Keratinocyte (primary cell): ENCODE data around the gene TXNDC2. TPM values are rescaled to one million over a fixed set of nuclear protein-coding genes. Genes with fewer than 3 reads are reported as not detected.

Experiments
- DNase-seq: peaks from one replicate; pipeline ENCODE4 v3.0.0-alpha.2; 2011; ENCODE audit warnings: low read depth, missing footprints, low spot score
- FAIRE-seq: peaks from 2 replicates; lab custom pipeline; 2011; peaks lifted over from hg19 to GRCh38; lab: Jason Lieb, UNC
- H2AFZ ChIP-seq: 2 replicates; pipeline ENCODE4 v1.6.0; 2012; ENCODE audit warnings: low read length, control low read depth, inconsistent platforms; ENCODE audit not compliant: control insufficient read depth
- H3K27ac ChIP-seq: 2 replicates; pipeline ENCODE4 v1.5.1; 2011; ENCODE audit warnings: low read length; ENCODE audit not compliant: control insufficient read depth, insufficient read depth
- H3K27me3 ChIP-seq: 3 replicates; pipeline ENCODE4 v1.6.0; 2011; ENCODE audit warnings: low read length; ENCODE audit not compliant: control insufficient read depth, insufficient read depth; ENCODE audit errors: extremely low read depth
- H3K36me3 ChIP-seq, 2 experiments: 2 replicates in 1 of 2; 3 replicates in 1 of 2; pipeline ENCODE4 v1.5.1; 2011; ENCODE audit warnings: low read length in 2 of 2, mild to moderate bottlenecking in 1 of 2; ENCODE audit not compliant: control insufficient read depth in 2 of 2, insufficient read depth in 2 of 2; ENCODE audit errors: extremely low read depth in 1 of 2
- H3K4me1 ChIP-seq: 3 replicates; pipeline ENCODE4 v1.5.1; 2011; ENCODE audit warnings: low read length; ENCODE audit not compliant: control insufficient read depth, insufficient read depth; ENCODE audit errors: extremely low read depth
- H3K4me2 ChIP-seq: 3 replicates; pipeline ENCODE4 v1.6.0; 2011; ENCODE audit warnings: low read depth, low read length; ENCODE audit not compliant: control insufficient read depth, insufficient read depth; ENCODE audit errors: extremely low read depth
- H3K4me3 ChIP-seq, 3 experiments: fragments of 200-600 bp in 1 of 3; sonication (generic) in 1 of 3; 2 replicates in 2 of 3; 3 replicates in 1 of 3; pipeline ENCODE4 v1.5.1; 2011 to 2016; ENCODE audit warnings: low read length in 3 of 3, mild to moderate bottlenecking in 3 of 3, control low read depth in 2 of 3, inconsistent platforms in 1 of 3, low read depth in 1 of 3, mixed read lengths in 1 of 3, mixed run types in 1 of 3, moderate library complexity in 1 of 3; ENCODE audit not compliant: control insufficient read depth in 2 of 3, insufficient read depth in 2 of 3; ENCODE audit errors: extremely low read depth in 1 of 3
- H3K79me2 ChIP-seq: 2 replicates; pipeline ENCODE4 v1.6.0; 2012; ENCODE audit warnings: low read length; ENCODE audit not compliant: control insufficient read depth, insufficient read depth
- H3K9ac ChIP-seq: 3 replicates; pipeline ENCODE4 v1.6.0; 2011; ENCODE audit warnings: low read length; ENCODE audit not compliant: control insufficient read depth, insufficient read depth; ENCODE audit errors: extremely low read depth
- H3K9me1 ChIP-seq: 3 replicates; pipeline ENCODE4 v1.6.0; 2011; ENCODE audit warnings: low read length; ENCODE audit not compliant: control insufficient read depth, insufficient read depth; ENCODE audit errors: extremely low read depth
- H3K9me3 ChIP-seq: 2 replicates; pipeline ENCODE4 v1.5.1; 2012; ENCODE audit warnings: low read depth, low read length; ENCODE audit not compliant: control insufficient read depth
- H4K20me1 ChIP-seq: 3 replicates; pipeline ENCODE4 v1.6.0; 2011; ENCODE audit warnings: low read length; ENCODE audit not compliant: control insufficient read depth, insufficient read depth; ENCODE audit errors: extremely low read depth
- CTCF ChIP-seq, 3 experiments: IDR thresholded peaks in 1 of 3; conservative IDR thresholded peaks in 1 of 3; optimal IDR thresholded peaks in 1 of 3; 2 replicates in 2 of 3; 3 replicates in 1 of 3; pipeline versions ENCODE3 to v1.5.1; 2011; ENCODE audit warnings: low read length in 3 of 3, mild to moderate bottlenecking in 3 of 3, moderate library complexity in 2 of 3, control low read depth in 1 of 3, inconsistent platforms in 1 of 3; ENCODE audit not compliant: insufficient read depth in 2 of 3; ENCODE audit errors: extremely low read depth in 1 of 3
- EZH2 ChIP-seq: IDR thresholded peaks from one replicate; pipeline ENCODE4 v1.6.1; 2012; ENCODE audit warnings: inconsistent platforms, mild to moderate bottlenecking, low read length, moderate library complexity
- dilution Hi-C: fragments of 300-500 bp; cut with MboI; formaldehyde crosslinking; loops from one replicate; pipeline ENCODE4 v1.7.0; 2020; ENCODE audit warnings: low sequenced_read_pairs; ENCODE audit not compliant: extremely low pct_ligation_motif_present
- polyA plus RNA-seq, 5 experiments: library from polyadenylated mRNA; depleted of rRNA in 3 of 5; stranded (reverse) in 3 of 5; stranded (forward) in 1 of 5; unstranded in 1 of 5; fragments of >200 nt; gene quantifications; 1 replicate in 1 of 5; 2 replicates in 3 of 5; 3 replicates in 1 of 5; pipeline versions ENCODE4 v1.2.1 to v1.2.3, GENCODE V29; 2011 to 2012; ENCODE audit warnings: missing spikeins in 2 of 5, low read depth in 1 of 5, low replicate concordance in 1 of 5

Gene TXNDC2
- polyA plus RNA-seq, 1 donor (not counting 4 experiments of a cell fraction or from before 2014, with no cell fraction given), result not detected

GRCh38 chr18:9913151-9913525, 27.4 kb downstream of the TXNDC2 start:
- no peaks in the 10 kb centered on the region for H3K36me3 ChIP-seq
- H3K4me2 ChIP-seq, result peak overlapping the region; percentile 73
- no peaks in the 10 kb centered on the region for H3K27me3 ChIP-seq
- TF ChIP-seq CTCF (optimal IDR thresholded peaks at IDR 0.05 in 1 of 3, IDR thresholded peaks at IDR 0.05 in 1 of 3, conservative IDR thresholded peaks at IDR 0.05 in 1 of 3; ENCODE audit: extremely low read depth in 1 of 3, insufficient read depth in 2 of 3, low read length in 3 of 3) (no peak), EZH2 (no peak)
- H3K79me2 ChIP-seq, result peaks cover 40% of the 10 kb centered on the region
- no peak for DNase-seq
- peak overlapping the region; percentile 88 to 95 (median 90) for H3K4me3 ChIP-seq
- dilution Hi-C loops, result no loop called here
- peak overlapping the region; percentile 93 for H3K27ac ChIP-seq
- H3K9me3 ChIP-seq, result no peaks in the 10 kb centered on the region
- H2AFZ ChIP-seq, result peak overlapping the region; percentile 60
- no peak for FAIRE-seq
- peaks cover 7% of the 10 kb centered on the region for H4K20me1 ChIP-seq
- peak overlapping the region; percentile 87 for H3K9ac ChIP-seq
- H3K9me1 ChIP-seq, result no peaks in the 10 kb centered on the region
- H3K4me1 ChIP-seq, result peaks cover 20% of the 10 kb centered on the region

- H4K20me1 ChIP-seq, result peaks cover 13% of the 10 kb centered on the region
- DNase-seq (no peak), FAIRE-seq (peak; percentile 44)
- H3K9ac ChIP-seq, result peak within 1 kb of the TSS; percentile 87
- dilution Hi-C loops, result no loop called here
- no peaks in the 10 kb centered on the region for H3K9me3 ChIP-seq
- H3K4me3 ChIP-seq, result peak within 1 kb of the TSS; percentile 88 to 95 (median 90)
- TF ChIP-seq EZH2 (no peak), CTCF (optimal IDR thresholded peaks at IDR 0.05 in 1 of 3, IDR thresholded peaks at IDR 0.05 in 1 of 3, conservative IDR thresholded peaks at IDR 0.05 in 1 of 3; ENCODE audit: extremely low read depth in 1 of 3, insufficient read depth in 2 of 3, low read length in 3 of 3) (no peak)
- H3K4me2 ChIP-seq, result peak within 1 kb of the TSS; percentile 73
- H3K9me1 ChIP-seq, result no peaks in the 10 kb centered on the region
- no peaks in the 10 kb centered on the region for H3K27me3 ChIP-seq
- no peaks in the 10 kb centered on the region for H3K36me3 ChIP-seq
- H3K4me1 ChIP-seq, result peaks cover 26% of the 10 kb centered on the region
- peak within 1 kb of the TSS; percentile 99 for H2AFZ ChIP-seq
- peak within 1 kb of the TSS; percentile 93 for H3K27ac ChIP-seq
- peaks cover 46% of the 10 kb centered on the region for H3K79me2 ChIP-seq
Observed at GRCh38 chr18:9913526-9914333, 28.0 kb downstream of the TXNDC2 start, which contains the start of gene VAPA. TSS of gene VAPA (plus strand) at chr18:9914016. CDS start at chr18:9914257, 241 bp downstream.
